GM12892 (cell line): ENCODE results near the gene SLC2A9.

Experiments used
- POLR2A ChIP-seq: IDR thresholded peaks from 2 replicates; pipeline ENCODE4 v1.6.1; 2011; ENCODE audit warnings: low read depth, low read length, control low read depth
- POLR2AphosphoS5 ChIP-seq: IDR thresholded peaks from 2 replicates; pipeline ENCODE4 v1.6.1; 2011; ENCODE audit warnings: low read depth, low read length, control low read depth
- TAF1 ChIP-seq: IDR thresholded peaks from 2 replicates; pipeline ENCODE4 v1.6.1; 2011; ENCODE audit warnings: low read depth, mild to moderate bottlenecking, control low read depth, low read length, borderline replicate concordance

- TF ChIP-seq POLR2A (no peak), TAF1 (no peak), POLR2AphosphoS5 (no peak)
These were observed 77.5 kb downstream of the SLC2A9 start for GRCh38 chr4:9943761-9944160.
